ENCODE results near the gene SYNE3.

SYNE3 gene, protein sequence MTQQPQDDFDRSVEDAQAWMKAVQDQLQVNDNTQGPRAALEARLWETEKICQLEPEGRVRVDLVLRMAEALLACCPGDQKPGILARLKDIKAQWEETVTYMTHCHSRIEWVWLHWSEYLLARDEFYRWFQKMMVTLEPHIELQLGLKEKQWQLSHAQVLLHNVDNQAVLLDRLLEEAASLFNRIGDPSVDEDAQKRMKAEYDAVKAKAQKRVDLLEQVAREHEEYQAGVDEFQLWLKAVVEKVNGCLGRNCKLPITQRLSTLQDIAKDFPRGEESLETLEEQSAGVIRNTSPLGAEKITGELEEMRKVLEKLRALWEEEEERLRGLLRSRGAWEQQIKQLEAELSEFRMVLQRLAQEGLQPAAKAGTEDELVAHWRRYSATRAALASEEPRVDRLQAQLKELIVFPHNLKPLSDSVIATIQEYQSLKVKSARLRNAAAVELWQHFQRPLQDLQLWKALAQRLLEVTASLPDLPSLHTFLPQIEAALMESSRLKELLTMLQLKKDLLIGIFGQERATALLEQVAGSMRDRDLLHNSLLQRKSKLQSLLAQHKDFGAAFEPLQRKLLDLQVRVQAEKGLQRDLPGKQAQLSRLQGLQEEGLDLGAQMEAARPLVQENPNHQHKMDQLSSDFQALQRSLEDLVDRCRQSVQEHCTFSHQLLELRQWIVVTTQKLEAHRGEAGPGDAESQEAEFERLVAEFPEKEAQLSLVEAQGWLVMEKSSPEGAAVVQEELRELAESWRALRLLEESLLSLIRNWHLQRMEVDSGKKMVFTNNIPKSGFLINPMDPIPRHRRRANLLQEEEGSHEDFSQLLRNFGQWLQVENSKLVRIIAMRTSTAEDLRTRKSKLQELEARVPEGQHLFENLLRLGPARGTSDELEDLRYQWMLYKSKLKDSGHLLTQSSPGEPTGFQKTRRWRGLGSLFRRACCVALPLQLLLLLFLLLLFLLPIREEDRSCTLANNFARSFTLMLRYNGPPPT

GRCh38 chr14:95516554-95517181 lies at the start of gene SYNE3:
Gene SYNE3 (minus strand): TSS chr14:95516650. CDS start chr14:95475821, 40,829 bp downstream.
- peak; percentile 72 for DNase-seq

DNA sequence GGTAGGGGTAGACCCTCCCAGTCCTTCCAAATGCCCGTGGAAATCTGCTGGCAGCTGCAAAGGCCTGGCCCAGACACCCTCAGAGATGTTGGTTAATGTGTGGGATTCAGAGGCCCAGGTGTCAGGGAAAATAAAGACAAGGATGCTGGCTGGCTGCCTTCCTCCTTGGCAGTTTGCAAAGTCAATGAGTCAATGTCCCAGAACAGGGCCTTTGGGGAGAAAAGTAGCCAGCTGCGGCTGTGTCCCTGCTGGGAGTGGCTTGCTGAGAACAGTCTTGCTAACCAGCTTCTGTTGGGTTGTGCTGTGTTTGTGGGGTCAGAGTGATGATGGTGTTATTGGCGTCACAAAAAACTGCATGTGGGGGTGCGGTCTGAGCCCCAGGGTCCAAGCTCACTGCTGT lies 47.6 kb upstream of the SYNE3 start:
- DNase-seq: no peak

DNA sequence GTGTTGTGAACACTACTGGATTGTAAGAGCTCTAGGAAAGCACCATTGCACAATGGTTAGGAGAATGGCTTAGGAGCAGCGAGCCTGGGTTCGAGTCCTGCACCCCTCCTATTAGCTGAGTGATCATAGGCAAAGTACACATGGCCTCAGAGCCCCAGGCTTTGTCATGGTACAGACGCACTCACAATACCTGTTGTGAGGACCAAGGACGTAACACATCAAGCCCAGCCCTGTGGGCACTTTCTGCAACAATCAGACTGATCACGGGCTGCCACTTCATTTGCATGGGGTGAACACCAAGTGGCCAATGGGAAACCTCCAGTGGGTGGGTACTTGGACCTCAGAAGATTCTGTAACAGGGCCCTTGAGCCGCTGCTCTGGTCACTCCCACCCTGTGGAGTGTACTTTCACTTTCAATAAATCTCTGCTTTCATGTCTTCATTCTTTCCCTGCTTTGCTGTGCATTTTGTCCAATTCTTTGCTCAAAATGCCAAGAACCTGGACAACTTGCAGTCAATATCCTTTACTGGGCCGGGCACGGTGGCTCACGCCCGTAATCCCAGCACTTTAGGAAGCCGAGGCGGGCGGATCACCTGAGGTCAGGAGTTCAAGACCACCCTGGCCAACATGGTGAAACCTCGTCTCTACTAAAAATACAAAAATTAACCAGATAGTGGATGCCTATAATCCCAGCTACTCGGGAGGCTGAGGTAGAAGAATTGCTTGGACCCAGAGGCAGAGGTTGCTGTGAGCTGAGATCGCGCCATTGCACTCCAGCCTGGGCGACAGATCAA lies 46.6 kb upstream of the SYNE3 start:
- DNase-seq: no peak

DNA sequence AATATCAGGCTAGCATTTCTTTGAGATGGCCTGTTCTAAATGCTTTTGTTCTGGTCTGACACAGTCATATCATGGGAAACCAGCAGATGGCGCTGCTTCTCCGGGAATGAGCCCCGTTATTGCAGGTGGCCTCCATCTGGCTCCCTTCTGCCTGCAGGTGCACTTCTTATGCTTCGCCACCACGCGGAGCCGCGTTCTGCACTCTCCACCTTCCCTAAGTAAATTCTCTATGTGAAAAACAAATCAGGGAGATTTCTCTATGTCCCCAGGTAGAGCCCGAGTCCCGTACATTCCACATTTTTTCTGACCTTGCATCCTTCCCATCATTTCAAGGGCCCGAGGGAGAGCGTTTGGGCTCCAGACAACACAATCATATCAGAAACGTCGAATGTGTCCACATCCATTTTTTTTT lies 44.6 kb upstream of the SYNE3 start:
- peak; percentile 91 for DNase-seq

- DNase-seq: no peak
Measured at GRCh38 chr14:95559203-95559602, 42.8 kb upstream of the SYNE3 start.

DNA sequence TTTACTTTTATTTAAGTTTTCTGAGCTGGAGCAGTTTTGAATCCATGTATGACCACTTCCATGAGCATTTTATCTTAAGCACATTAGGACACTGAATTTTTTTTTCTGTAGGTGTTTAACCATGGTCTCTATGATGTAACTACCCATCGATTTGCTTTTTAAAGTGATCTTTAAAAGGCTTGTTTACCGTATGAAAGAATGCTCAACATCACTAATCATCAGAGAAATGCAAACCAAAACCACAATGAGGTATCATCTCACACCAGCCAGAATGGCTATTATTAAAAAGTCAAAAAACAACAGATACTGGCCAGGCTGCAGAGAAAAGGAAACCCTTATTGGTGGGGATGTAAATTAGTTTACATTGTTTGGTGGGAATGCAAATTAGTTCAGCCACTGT lies 41.4 kb upstream of the SYNE3 start:
- no peak for DNase-seq

DNA sequence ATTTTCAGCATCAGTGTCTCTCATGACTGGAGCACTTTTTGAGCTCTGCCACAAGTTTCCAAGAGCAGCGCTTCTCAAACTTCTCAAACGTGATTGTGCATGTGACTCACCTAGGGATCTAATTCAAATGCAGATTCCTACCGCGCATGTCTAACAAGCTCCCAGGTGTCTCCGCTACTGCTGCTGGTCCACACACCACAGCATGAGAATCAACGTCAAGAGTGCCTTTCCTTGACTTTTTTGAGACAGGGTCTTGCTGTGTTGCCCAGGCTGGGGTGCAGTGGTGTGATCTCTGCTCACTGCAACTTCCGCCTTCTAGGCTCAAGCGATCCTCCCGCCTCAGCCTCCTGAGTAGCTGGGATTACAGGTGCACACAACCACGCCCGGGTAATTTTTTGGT lies 40.8 kb upstream of the SYNE3 start:
- DNase-seq: no peak

DNA sequence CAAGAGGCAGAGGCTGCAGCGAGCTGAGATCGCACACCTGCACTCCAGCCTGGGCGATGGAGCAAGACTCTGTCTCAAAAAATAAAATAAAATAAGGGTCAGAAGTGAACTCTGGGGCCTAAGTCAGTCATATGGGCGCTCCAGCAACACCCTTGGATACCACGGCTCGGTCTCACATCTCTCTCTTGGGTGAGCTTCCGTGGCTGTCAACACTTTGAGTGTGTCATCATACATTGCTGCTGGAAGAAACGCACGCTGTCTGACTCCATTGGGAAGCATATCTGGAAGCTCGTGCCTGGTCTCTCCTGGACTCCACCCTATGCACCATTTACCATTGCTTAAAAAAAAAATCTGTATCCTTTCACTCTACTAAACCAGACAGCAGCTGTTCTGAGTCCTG lies 38.6 kb upstream of the SYNE3 start:
- DNase-seq: no peak

DNA sequence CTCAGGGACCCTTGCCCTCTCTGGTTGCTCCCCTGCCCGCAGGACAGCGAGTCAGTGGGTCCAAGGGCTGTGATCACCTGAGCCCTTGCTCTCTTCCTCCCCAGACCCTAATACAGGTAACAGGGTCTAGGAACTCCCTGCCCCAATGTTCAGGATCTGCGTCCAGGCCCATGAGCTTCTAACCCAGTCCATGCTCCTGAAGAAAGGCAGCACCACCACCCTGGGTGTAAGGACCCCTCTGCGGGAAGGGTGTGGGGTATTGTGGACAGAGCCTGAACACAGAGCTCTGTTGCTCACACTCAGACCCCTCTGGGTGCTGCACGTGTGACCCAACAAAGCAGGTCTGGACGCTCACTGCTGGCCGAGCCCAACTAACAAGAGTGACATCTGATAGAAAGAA lies 36.7 kb upstream of the SYNE3 start:
- no peak for DNase-seq

- no peak for DNase-seq
Measured at GRCh38 chr14:95551435-95551834, 35.0 kb upstream of the SYNE3 start.

DNA sequence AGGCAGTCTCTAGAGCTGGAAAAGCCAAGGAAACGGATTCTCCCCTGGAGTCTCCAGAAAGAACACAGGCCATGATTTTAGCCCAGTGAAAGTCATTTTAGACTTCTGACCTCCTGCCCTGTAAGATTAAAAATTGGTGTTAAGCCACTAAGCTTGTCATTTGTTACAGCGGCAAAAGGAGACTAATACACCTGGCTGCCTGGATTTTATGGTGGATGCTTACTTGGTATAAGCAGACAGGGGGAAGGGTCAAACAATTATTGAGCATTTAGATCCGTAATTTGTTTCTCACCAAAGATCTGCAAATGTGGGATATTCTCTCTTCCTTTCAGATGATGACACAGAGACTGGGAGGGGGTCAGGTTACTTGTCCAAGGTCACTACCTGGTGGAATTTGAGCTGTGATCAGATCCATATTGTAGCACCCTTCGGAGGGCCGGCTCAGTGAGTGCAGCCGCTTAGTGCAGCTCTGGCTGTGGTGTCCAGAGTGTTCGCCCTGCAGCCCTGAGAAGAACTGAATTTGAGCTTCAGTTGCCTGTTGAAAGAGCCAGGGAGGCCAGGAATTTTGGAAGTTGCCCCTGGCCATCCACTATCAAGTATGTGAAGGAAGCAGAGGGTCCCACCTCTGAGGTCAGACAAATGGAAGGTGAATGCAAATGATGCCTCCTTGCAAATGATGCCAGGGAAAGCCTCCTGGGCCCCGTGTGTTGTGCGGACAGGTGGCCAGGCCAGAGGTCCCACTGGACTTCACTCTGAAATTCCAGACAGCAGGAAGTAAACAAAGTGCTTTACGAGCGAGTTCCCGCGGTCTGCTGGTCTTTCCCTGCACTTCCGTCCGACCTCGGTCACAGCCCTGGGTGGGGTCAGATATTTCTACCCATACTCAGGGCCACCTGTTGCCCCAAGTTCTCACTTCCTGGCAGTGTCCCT lies 33.5 kb upstream of the SYNE3 start:
- DNase-seq: no peak

DNA sequence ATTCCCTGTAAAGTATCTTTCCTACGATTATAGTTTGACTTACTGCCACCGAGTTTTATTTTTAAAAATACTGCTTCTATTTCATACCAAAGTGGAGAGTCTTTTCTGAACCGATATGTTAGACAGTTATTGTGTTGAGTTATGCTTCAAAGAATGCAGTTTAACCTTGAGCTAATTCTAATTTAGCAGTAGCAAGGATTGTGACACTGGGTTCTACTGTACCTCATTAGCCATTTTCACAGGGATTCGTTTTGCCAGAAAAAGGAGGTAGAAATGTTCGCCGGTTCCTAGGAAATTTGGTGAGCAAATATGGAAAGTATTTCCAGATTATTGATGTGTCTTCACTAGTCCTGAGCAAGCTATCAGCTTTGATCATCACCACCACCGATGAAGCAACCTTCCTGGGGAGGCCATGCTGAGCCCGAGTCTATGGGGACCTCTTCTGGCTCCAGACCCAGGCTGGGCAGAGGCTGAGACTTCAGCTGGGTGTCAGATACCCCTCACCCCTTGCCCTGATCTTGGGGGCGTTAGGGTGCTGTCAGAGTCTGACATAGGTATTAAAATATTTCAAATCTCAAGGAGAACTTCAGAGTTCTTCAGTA lies 32.0 kb upstream of the SYNE3 start:
- no peak for DNase-seq

DNA sequence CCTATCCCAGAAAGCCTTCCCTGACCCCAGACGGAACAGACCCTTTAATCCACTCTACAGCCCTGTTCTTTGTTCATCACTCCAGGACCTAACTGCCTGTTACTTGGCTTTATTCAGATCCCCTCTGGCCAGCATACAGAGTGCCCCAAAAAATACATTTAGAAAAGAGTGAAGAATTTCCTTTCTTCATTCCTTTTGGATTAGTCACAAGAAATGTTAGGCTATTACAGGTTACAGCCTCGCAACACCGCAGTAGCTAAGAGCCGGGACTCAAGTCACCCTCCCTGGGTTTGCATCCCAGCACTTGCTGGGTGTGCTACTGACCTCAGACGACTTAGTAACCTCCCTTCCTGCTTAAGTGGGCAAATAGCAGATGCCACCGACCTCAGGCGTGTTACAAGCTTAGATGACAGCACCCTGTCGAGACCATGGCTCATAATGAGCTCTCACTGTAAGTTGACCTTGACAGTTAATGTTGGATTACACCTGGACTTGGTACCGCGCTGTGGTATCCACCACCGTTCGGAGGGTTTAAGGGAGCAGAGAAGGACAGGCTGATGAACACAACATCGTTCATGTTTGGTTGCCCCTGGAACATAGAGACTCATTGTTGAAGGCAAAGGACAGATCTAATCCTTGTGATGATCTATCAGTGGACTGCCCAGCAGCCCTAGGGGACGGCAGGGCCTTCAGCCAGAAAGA lies 31.3 kb upstream of the SYNE3 start:
- DNase-seq: no peak

DNA sequence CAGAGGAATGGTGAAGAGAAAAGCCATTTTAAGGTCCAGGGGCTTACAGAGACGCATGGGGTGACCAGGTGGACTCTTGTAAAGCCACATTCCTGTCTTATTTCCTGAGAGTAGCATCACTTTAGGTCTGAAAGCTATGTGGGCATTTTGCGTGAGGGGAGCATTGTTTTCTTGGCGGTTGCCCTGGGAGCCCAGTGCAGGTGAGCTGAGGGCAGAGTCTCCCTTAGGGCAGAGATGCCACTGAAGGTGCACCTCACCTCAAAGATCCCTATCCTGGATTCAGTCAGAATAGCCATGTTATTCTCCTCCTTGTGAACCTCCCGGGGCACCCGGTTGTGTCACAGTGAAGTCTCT lies 30.8 kb upstream of the SYNE3 start:
- no peak for DNase-seq

- DNase-seq: no peak
Measured at GRCh38 chr14:95545515-95546168, 29.2 kb upstream of the SYNE3 start.

DNA sequence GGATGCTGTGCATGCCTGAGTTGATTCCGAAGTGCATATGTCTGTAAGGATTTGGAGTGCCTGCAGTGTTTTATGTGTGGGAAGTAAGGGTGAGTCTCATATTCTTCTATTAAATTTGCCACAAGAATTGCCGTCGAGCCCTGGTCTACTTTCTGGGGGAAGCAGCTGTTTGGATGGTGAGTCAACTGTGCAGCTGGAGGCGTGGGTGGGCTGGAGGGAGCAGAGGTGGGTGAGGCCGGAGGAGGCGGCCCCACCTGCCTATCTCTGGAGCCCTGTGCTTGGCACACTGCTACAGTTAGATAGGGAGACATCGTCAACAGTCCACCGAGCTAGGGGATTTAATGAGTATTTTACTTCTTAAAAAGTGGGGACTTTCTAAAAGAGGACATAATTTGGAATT lies 28.1 kb upstream of the SYNE3 start:
- DNase-seq: no peak

DNA sequence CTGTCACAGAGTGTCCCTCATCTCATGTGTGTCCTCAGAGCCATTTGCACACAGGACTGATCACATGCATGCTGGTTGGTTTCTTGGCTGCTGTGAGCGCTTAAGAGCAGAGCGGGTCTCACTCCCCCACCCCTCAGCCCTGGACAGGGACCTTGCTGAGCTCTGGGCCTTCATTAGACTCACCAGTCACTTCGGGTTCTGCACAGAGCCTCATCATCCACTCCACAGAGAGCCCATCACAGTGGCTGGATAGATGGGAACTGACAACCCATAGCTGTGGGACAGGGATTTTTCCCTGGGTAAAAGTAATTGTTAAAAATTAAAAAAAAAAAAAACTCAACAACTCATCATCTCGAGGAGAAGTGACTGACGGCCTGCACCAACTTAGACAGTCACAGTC lies 26.6 kb upstream of the SYNE3 start:
- no peak for DNase-seq

- no peak for DNase-seq
Measured at GRCh38 chr14:95541932-95542930, 25.8 kb upstream of the SYNE3 start.

DNA sequence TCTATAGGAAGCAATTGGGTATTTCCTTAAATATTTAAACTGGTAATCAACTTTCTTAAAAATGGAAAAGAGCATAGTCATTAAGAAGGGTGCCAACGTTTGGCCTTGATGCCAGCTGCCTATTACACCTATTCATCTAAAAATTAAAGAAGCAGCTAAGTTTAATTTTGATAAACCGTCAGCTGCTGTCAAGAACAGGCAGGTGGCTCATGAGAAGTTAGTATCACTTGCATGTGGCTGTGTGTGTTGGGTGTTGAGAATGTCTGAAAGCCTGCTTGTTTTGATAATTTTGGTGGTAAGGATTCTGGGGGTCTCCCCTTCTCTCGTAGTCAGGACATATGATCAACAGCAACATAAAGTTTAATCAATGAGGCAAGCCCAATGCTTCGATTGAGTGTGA lies 24.9 kb upstream of the SYNE3 start:
- DNase-seq: no peak

All from right forelimb (tissue), 1 donor.